ENCODE results near the gene CHIT1. TPM values are rescaled to one million over a fixed set of nuclear protein-coding genes. Genes with fewer than 3 reads are reported as not detected.

CHIT1 gene
- total RNA-seq, 4 donors from 2014 or later = 0.20 TPM; not detected in 3

DNA sequence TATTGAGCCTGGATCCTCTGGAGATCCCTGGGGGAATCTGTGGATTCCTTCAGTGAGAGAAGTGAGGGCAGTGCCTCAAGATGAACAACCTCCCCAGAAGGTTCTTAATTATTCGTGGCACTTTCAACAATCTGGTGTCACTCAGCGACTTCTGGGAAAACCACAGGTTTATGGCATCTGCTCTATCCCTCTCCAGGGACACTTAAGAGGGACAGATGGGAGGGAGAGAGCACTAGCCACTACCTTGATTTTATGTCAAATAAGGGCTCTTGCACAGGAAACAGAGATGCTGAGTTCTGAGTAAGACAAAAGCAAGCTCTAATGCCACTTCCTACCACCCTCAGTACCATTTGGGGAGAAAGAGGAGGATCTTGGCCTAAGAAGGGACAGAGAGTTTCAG lies 21.7 kb downstream of the CHIT1 start:
- in situ Hi-C loops (cut with MboI; ENCODE audit: low sequenced_read_pairs in 4 of 4) (loop anchor here in 1 of 4 donors (10.0 kb wide), 1 partner anchor 173 kb away; no protein-coding TSS in a partner anchor), intact Hi-C loops (cut with DNase I; ENCODE audit: low total_unique reads) (no loop called here)
- no peaks in the 10 kb centered on the region for H3K27me3 ChIP-seq
- no peak overlapping the region for H3K4me3 ChIP-seq
- ATAC-seq (no peak), DNase-seq (no peak)
- peaks cover 0 to 5% of the 10 kb centered on the region in 2 donors for H3K4me1 ChIP-seq
- TF ChIP-seq, protein P1, sequence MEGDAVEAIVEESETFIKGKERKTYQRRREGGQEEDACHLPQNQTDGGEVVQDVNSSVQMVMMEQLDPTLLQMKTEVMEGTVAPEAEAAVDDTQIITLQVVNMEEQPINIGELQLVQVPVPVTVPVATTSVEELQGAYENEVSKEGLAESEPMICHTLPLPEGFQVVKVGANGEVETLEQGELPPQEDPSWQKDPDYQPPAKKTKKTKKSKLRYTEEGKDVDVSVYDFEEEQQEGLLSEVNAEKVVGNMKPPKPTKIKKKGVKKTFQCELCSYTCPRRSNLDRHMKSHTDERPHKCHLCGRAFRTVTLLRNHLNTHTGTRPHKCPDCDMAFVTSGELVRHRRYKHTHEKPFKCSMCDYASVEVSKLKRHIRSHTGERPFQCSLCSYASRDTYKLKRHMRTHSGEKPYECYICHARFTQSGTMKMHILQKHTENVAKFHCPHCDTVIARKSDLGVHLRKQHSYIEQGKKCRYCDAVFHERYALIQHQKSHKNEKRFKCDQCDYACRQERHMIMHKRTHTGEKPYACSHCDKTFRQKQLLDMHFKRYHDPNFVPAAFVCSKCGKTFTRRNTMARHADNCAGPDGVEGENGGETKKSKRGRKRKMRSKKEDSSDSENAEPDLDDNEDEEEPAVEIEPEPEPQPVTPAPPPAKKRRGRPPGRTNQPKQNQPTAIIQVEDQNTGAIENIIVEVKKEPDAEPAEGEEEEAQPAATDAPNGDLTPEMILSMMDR (IDR thresholded peaks at IDR 0.05 in 4 of 5, conservative IDR thresholded peaks at IDR 0.05 in 1 of 5) = no peak
- no peak for TF ChIP-seq POLR2A (IDR thresholded peaks at IDR 0.05)
- no peaks in the 10 kb centered on the region for H3K36me3 ChIP-seq
- H3K9me3 ChIP-seq = no peaks in the 10 kb centered on the region
- no peak overlapping the region for H3K27ac ChIP-seq

DNA sequence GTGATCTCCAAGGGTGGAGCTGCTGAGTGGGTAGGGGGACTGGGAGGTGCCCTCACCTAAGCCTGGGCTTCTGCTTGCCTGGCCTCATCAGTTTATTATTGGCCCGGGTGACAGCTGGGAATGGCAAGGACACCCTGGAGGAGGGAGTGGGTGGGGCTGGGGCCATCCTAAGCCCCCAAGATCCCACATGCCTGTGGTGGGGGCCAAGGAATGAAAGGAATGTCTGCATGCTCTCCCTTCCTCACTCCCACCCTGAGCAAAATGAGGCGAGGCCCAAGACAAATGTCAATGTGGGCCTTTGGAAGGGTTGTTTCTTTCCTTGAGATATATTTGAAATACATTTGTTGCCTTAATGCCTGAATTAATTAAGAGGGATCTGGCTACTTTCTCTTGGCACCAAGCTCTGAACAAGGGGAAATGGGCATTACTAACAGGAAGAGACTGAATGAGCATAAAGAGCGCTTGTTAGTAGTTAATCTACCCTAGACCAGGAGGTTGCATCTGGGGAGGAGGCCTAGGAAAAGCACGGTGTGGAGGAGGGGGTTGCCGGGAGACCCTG lies 23.3 kb downstream of the CHIT1 start:
- no peak overlapping the region for H3K4me3 ChIP-seq
- H3K9me3 ChIP-seq = no peaks in the 10 kb centered on the region
- H3K27me3 ChIP-seq = no peaks in the 10 kb centered on the region
- H3K27ac ChIP-seq = no peak overlapping the region
- TF ChIP-seq, protein P1 (IDR thresholded peaks at IDR 0.05 in 4 of 5, conservative IDR thresholded peaks at IDR 0.05 in 1 of 5) = no peak
- TF ChIP-seq POLR2A (IDR thresholded peaks at IDR 0.05) = no peak
- in situ Hi-C loops (cut with MboI; ENCODE audit: low sequenced_read_pairs in 4 of 4) = loop anchor here in 1 of 4 donors (10.0 kb wide), 1 partner anchor 171 kb away; no protein-coding TSS in a partner anchor
- intact Hi-C loops (cut with DNase I; ENCODE audit: low total_unique reads) = no loop called here
- ATAC-seq (no peak), DNase-seq (no peak)
- no peaks in the 10 kb centered on the region for H3K36me3 ChIP-seq
- peaks cover 11 to 20% of the 10 kb centered on the region in 2 donors for H3K4me1 ChIP-seq

DNA sequence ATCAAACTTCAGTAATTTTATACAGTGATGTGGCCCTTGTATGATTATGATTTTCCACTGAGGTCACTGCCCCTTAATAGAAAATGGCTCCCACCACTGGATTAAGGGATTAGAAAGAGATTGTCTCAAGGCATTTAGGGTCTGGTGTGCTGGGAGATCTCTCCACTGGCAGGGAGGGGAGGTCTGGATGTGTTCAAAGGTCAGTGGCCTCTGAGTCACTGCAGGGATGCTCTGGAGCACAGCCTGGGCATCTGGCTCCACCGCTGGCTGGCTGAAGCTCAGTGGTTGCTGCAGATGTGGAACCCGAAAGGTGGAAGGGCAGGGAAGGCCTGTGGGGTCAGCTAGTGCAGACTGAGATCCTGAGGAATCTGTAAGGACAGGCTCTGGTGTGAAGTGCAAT lies 24.7 kb downstream of the CHIT1 start:
- no peak for TF ChIP-seq POLR2A (IDR thresholded peaks at IDR 0.05)
- TF ChIP-seq, protein P1 (IDR thresholded peaks at IDR 0.05 in 4 of 5, conservative IDR thresholded peaks at IDR 0.05 in 1 of 5) = no peak
- no peaks in the 10 kb centered on the region for H3K9me3 ChIP-seq
- peaks cover 23 to 34% of the 10 kb centered on the region in 2 donors for H3K4me1 ChIP-seq
- no peak overlapping the region for H3K4me3 ChIP-seq
- in situ Hi-C loops (cut with MboI; ENCODE audit: low sequenced_read_pairs in 4 of 4) = loop anchor here in 1 of 4 donors (10.0 kb wide), 1 partner anchor 170 kb away; no protein-coding TSS in a partner anchor
- ATAC-seq (no peak), DNase-seq (no peak)
- no peaks in the 10 kb centered on the region for H3K27me3 ChIP-seq
- no peaks in the 10 kb centered on the region for H3K36me3 ChIP-seq
- intact Hi-C loops (cut with DNase I; ENCODE audit: low total_unique reads) = no loop called here
- no peak overlapping the region for H3K27ac ChIP-seq

DNA sequence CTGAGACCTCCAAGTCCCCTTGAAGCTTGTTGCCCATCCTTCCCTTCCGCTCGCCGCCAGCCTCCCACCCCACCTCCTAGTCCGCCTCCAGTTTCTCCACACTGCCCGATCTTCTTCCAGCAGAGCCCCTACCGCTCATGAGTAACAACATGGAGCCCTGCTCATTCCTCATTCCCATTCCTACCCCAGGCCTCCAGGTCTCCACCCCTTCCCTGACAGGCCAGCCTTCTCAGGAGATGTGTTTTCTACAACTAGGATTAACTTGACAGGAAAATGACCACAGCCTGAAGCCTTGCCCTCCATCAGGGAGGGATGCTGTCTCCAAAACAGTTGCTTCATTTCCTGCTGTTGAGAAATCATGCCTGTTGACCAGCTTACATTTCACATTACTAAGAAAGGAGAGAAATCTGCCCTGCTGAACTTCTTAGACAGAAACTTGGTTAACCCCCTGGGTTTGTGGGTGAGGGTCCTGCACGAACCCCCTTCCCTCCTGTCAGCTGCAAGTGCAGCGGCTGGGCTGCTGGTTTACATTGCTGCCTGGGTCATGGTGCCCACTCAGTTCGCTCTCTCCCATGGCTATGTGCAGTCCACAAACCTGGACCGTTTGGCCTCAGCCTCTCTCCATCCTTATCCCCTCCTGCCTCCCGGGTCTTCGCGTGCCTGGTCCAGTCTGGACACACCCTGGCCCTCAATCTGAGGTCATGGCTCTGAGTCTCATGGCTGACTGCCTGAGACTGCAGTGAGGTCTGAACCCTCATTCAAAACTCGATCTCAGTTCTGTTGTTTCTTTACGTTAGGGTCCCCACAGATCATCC lies 26.8 kb downstream of the CHIT1 start:
- H3K4me1 ChIP-seq = peaks cover 33 to 48% of the 10 kb centered on the region in 2 donors
- DNase-seq (peak; percentile 59 to 70), ATAC-seq (peak; percentile 63 to 76)
- intact Hi-C loops (cut with DNase I; ENCODE audit: low total_unique reads) = no loop called here
- TF ChIP-seq, protein P1 (IDR thresholded peaks at IDR 0.05 in 4 of 5, conservative IDR thresholded peaks at IDR 0.05 in 1 of 5) = no peak
- peak in 1 of 2 donors; percentile 10 for TF ChIP-seq POLR2A (IDR thresholded peaks at IDR 0.05)
- in situ Hi-C loops (cut with MboI; ENCODE audit: low sequenced_read_pairs in 4 of 4) = loop anchor here in 1 of 4 donors (10.0 kb wide), 1 partner anchor 168 kb away; no protein-coding TSS in a partner anchor
- H3K36me3 ChIP-seq = no peaks in the 10 kb centered on the region
- peak overlapping the region; percentile 74 to 85 (median 83) for H3K27ac ChIP-seq
- no peaks in the 10 kb centered on the region for H3K9me3 ChIP-seq
- no peaks in the 10 kb centered on the region for H3K27me3 ChIP-seq
- H3K4me3 ChIP-seq = no peak overlapping the region
